ENCODE measurements around the gene IQGAP1. TPM values are rescaled to one million over a fixed set of nuclear protein-coding genes. Genes with fewer than 3 reads are reported as not detected.

IQGAP1 gene
- total RNA-seq, 2 experiments from 2014 or later: 222 to 296 TPM

GRCh38 chr15:90379263-90379662 lies 8.8 kb upstream of the IQGAP1 start:
- DNase-seq: no peak
- ChIA-PET CTCF (interaction anchor here (1.4 to 5.2 kb wide), 4 partner anchors 9 to 17 kb away, joined by 3 to 30 read pairs (median 16); no protein-coding TSS in a partner anchor), POLR2A (no interaction called here)
- Mint-ChIP-seq H3K36me3 (ENCODE audit: low read depth) (peaks cover 36% of the 10 kb centered on the region), H3K27ac (no peak overlapping the region), H3K9me3 (peaks cover 30% of the 10 kb centered on the region), H3K4me1 (peaks cover 43% of the 10 kb centered on the region), H3K4me3 (no peak overlapping the region), H3K27me3 (no peaks in the 10 kb centered on the region)

GRCh38 chr15:90381515-90381914 lies 6.5 kb upstream of the IQGAP1 start:
- H3K9me3 Mint-ChIP-seq: peaks cover 24% of the 10 kb centered on the region
- ChIA-PET POLR2A (interaction anchor here (0.6 kb wide), 1 partner anchor 40 kb away, joined by 3 read pairs; no protein-coding TSS in a partner anchor), CTCF (interaction anchor here (1.0 to 1.1 kb wide), 2 partner anchors 19 to 62 kb away, joined by 3 to 4 read pairs; no protein-coding TSS in a partner anchor)
- peaks cover 33% of the 10 kb centered on the region for H3K4me1 Mint-ChIP-seq
- H3K27me3 Mint-ChIP-seq: no peaks in the 10 kb centered on the region
- no peak overlapping the region for H3K4me3 Mint-ChIP-seq
- no peak for DNase-seq
- H3K27ac Mint-ChIP-seq: no peak overlapping the region
- peaks cover 33% of the 10 kb centered on the region for H3K36me3 Mint-ChIP-seq (ENCODE audit: low read depth)

- ChIA-PET CTCF (interaction anchor here (0.6 to 1.1 kb wide), 4 partner anchors 8 to 62 kb away, joined by 3 to 5 read pairs (median 4); no protein-coding TSS in a partner anchor), POLR2A (no interaction called here)
- Mint-ChIP-seq H3K4me3 (no peak overlapping the region), H3K27ac (no peak overlapping the region), H3K27me3 (no peaks in the 10 kb centered on the region), H3K9me3 (peaks cover 22% of the 10 kb centered on the region), H3K4me1 (peaks cover 27% of the 10 kb centered on the region), H3K36me3 (ENCODE audit: low read depth) (peaks cover 28% of the 10 kb centered on the region)
- no peak for DNase-seq
Observed at GRCh38 chr15:90382320-90382719, 5.7 kb upstream of the IQGAP1 start.

DNA sequence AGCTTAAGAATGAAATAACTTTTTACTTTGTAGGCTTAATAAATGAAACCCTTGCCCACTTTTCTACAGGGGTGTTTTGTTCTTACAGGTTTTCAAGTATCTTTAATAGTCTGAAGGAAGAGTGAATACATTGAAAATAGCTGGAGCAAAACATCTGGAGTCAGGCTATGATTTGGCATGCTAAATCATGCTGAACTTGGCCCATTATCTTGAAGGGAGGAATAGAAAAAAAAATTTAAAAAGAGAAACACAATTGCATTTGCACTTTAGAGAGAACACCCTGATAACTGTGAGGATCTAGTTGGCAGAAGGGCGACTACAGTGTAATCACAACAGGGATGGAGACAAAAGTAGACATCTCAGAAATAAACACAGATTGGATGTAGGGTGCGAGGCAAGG lies 1.8 kb upstream of the IQGAP1 start:
- POLR2A ChIA-PET: interaction anchor here (0.7 kb wide), 1 partner anchor 9 kb away, joined by 3 read pairs; no protein-coding TSS in a partner anchor
- H3K4me1 Mint-ChIP-seq: peaks cover 39% of the 10 kb centered on the region
- DNase-seq: no peak
- no peaks in the 10 kb centered on the region for H3K9me3 Mint-ChIP-seq
- H3K27me3 Mint-ChIP-seq: no peaks in the 10 kb centered on the region
- peak overlapping the region; percentile 38 for H3K4me3 Mint-ChIP-seq
- H3K36me3 Mint-ChIP-seq (ENCODE audit: low read depth): peaks cover 18% of the 10 kb centered on the region
- CTCF ChIA-PET: interaction anchor here (1.5 kb wide), 1 partner anchor 9 kb away, joined by 5 read pairs; no protein-coding TSS in a partner anchor
- peak overlapping the region; percentile 44 for H3K27ac Mint-ChIP-seq

DNA sequence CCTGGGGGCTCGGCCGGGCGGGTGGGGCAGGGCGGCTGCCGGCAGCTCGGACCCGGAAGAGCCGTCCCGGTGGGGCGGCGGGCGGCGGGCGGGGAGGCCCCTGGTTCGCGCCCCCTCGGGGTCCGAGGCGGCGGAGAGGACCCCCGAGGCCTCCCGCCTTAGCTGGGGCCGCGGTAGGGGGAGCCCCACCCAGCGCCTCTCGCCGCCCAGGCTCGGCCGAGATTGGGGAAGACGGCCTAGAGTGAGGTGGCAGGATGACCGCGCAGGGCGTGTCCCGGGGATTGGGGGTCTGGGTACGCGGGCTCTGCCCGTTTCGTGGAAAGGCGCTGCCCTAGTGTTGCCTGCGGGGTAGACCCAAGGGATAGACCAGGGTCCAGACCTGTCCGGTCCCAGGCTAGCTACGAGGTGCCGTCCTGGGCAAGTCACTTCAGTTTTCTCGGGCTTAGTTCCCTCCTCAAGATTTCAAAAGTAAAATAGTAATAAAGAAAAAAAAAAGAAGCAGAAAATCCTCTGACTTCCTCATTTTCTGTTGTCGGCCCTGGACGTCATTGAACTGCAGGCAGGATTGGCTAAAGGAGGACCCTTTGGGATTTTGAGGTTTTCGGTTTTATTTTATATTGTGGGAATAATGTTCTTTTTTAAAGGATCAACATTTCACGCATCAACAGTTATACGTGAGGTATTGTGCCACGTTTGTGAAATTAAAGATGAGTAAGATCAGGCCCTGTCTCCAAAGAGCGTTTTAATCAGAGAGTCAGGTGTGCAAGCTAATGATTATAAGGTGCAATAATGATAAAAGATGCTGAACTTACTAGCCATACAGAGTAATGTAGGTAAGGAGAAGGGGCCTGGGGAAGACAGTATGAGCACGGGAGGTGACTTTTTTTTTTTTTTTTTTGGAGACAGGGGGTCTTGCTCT lies 679 bp downstream of the IQGAP1 start:
- ChIA-PET POLR2A (interaction anchor here (0.6 to 1.6 kb wide), 6 partner anchors 11 to 88 kb away, joined by 3 to 11 read pairs (median 6); no protein-coding TSS in a partner anchor), CTCF (interaction anchor here (0.6 to 2.5 kb wide), 8 partner anchors 11 to 93 kb away, joined by 3 to 13 read pairs (median 6); no protein-coding TSS in a partner anchor)
- DNase-seq: peak; percentile 68
- H3K9me3 Mint-ChIP-seq: no peaks in the 10 kb centered on the region
- H3K4me3 Mint-ChIP-seq: peak overlapping the region; percentile 98
- H3K27ac Mint-ChIP-seq: peak overlapping the region; percentile 98
- peaks cover 37% of the 10 kb centered on the region for H3K36me3 Mint-ChIP-seq (ENCODE audit: low read depth)
- H3K27me3 Mint-ChIP-seq: no peaks in the 10 kb centered on the region
- peaks cover 55% of the 10 kb centered on the region for H3K4me1 Mint-ChIP-seq

DNA sequence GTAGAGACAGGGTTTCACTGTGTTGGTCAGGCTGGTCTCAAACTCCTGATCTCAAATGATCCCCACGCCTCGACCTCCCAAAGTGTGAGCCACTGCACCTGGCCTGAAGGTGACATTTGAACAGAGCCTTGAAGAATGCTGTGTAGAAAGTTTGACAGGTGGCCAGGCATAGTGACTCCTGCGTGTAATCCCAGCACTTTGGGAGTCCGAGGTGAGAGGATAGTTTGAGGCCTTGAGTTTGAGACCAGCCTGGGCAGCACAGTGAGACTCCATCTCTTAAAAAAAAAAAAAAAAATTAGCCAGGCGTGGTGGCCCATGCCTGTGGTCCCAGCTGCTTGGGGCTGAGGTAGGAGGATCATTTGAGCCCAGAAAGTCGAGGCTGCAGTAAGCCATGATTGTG lies 1.5 kb downstream of the IQGAP1 start:
- DNase-seq: no peak
- Mint-ChIP-seq H3K36me3 (ENCODE audit: low read depth) (peaks cover 43% of the 10 kb centered on the region), H3K4me3 (peak overlapping the region; percentile 98), H3K27me3 (no peaks in the 10 kb centered on the region), H3K9me3 (no peaks in the 10 kb centered on the region), H3K4me1 (peaks cover 61% of the 10 kb centered on the region), H3K27ac (peak overlapping the region; percentile 95)
- ChIA-PET CTCF (no interaction called here), POLR2A (no interaction called here)

DNA sequence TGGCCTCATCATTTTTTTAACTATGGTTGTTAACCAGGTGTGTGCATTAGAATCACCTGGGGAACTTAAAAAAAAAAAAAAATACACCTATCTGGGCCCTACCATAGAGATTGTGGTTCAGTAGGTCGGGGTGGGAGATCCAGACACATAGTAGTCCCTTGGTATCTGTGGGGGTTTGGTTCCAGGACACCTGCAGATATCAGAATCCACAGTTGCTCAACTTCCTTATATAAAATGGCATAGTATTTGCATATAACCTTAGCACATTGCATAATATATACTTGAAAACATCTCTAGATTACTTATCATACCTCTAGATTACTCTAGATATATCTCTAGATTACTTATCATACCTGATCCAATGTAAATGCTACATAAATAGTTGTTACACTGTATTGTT lies 5.0 kb downstream of the IQGAP1 start:
- Mint-ChIP-seq H3K4me1 (peaks cover 68% of the 10 kb centered on the region), H3K9me3 (no peaks in the 10 kb centered on the region), H3K27ac (no peak overlapping the region), H3K36me3 (ENCODE audit: low read depth) (peaks cover 53% of the 10 kb centered on the region), H3K4me3 (no peak overlapping the region), H3K27me3 (no peaks in the 10 kb centered on the region)
- no peak for DNase-seq
- ChIA-PET CTCF (interaction anchor here (1.6 kb wide), 1 partner anchor 15 kb away, joined by 8 read pairs; no protein-coding TSS in a partner anchor), POLR2A (no interaction called here)

DNA sequence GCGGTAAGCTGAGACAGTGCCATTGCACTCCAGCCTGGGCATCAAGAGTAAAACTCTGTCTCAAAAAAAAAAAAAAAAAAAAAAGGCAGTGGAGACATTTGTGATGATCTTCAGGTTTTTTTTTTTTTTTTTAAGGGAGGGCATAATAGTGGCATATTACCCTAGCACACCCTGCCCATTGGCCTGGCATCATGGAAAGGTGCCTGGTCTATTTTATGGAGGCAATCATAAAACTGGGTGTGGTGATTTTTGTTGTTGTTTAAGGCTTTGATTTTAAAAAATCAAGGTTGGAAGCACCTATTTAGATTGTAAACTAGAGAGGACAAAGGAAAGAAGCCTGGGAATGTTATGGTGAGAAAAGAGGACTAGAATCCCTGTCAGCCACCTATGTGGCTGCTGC lies 6.0 kb downstream of the IQGAP1 start:
- ChIA-PET CTCF (interaction anchor here (0.6 to 1.7 kb wide), 5 partner anchors 13 to 88 kb away, joined by 3 to 4 read pairs (median 3); no protein-coding TSS in a partner anchor), POLR2A (no interaction called here)
- no peak for DNase-seq
- H3K27ac Mint-ChIP-seq: peak overlapping the region; percentile 47
- H3K27me3 Mint-ChIP-seq: no peaks in the 10 kb centered on the region
- no peaks in the 10 kb centered on the region for H3K9me3 Mint-ChIP-seq
- H3K36me3 Mint-ChIP-seq (ENCODE audit: low read depth): peaks cover 52% of the 10 kb centered on the region
- no peak overlapping the region for H3K4me3 Mint-ChIP-seq
- H3K4me1 Mint-ChIP-seq: peaks cover 68% of the 10 kb centered on the region

GRCh38 chr15:90394748-90395442 lies 6.9 kb downstream of the IQGAP1 start:
- Mint-ChIP-seq H3K36me3 (ENCODE audit: low read depth) (peaks cover 52% of the 10 kb centered on the region), H3K4me1 (peaks cover 67% of the 10 kb centered on the region), H3K4me3 (no peak overlapping the region), H3K9me3 (no peaks in the 10 kb centered on the region), H3K27me3 (no peaks in the 10 kb centered on the region), H3K27ac (no peak overlapping the region)
- no peak for DNase-seq
- CTCF ChIA-PET: interaction anchor here (0.9 to 1.7 kb wide), 4 partner anchors 12 to 70 kb away, joined by 3 to 4 read pairs (median 3); no protein-coding TSS in a partner anchor
- POLR2A ChIA-PET: interaction anchor here (0.6 kb wide), 1 partner anchor 27 kb away, joined by 4 read pairs; no protein-coding TSS in a partner anchor

- no peaks in the 10 kb centered on the region for H3K27me3 Mint-ChIP-seq
- peaks cover 39% of the 10 kb centered on the region for H3K36me3 Mint-ChIP-seq (ENCODE audit: low read depth)
- H3K27ac Mint-ChIP-seq: no peak overlapping the region
- H3K4me1 Mint-ChIP-seq: peaks cover 67% of the 10 kb centered on the region
- DNase-seq: no peak
- CTCF ChIA-PET: interaction anchor here (0.6 to 1.7 kb wide), 3 partner anchors 8 to 76 kb away, joined by 3 to 4 read pairs (median 4); partner anchors contain the start of gene IQGAP1
- no peaks in the 10 kb centered on the region for H3K9me3 Mint-ChIP-seq
- H3K4me3 Mint-ChIP-seq: no peak overlapping the region
- POLR2A ChIA-PET: no interaction called here
Observed at GRCh38 chr15:90396321-90396720, 8.3 kb downstream of the IQGAP1 start.

DNA sequence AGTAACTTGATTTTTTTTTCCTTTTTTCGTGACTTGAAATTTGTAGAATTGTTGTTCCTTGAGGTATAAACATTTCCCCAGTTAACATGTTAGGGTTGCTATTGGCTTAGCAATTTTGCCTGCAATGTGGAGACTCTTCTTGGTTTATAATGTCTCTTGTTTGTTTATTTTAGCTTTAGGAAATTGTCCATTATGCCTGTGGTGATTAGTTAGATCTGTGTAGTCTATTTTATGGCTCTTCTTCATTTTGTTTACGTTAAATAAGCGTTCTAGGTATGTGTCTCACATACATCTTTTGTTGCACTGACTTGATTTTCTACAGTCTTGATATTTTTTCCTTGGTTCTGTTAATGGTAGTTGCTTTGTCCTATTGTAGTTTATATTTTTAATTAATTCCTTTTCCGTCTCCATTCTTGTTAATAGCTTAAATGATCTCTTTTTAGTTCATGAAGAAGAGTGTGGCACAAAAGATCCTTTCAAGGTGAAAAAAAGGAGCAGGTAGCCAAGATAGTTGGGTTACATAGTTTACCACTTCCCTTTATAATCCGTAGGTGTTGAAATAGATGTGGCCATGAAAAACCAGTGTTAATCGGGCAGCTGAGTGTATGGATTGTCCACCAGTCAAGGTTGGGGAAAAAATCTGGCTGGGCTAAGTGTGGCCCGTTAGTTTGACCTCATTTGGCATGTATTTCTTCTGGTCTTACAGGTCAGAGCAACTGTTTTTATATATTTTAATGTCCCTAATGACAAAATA lies 12.1 kb downstream of the IQGAP1 start:
- Mint-ChIP-seq H3K4me1 (peaks cover 62% of the 10 kb centered on the region), H3K27ac (peak overlapping the region; percentile 91), H3K4me3 (peak overlapping the region; percentile 59), H3K9me3 (no peaks in the 10 kb centered on the region), H3K36me3 (ENCODE audit: low read depth) (peaks cover 28% of the 10 kb centered on the region), H3K27me3 (no peaks in the 10 kb centered on the region)
- no peak for DNase-seq
- CTCF ChIA-PET: interaction anchor here (0.9 to 4.1 kb wide), 6 partner anchors 9 to 191 kb away, joined by 3 to 22 read pairs (median 4); partner anchors contain the start of gene ZNF774
- POLR2A ChIA-PET: interaction anchor here (1.5 kb wide), 1 partner anchor 12 kb away, joined by 6 read pairs; the partner anchor contains the start of gene IQGAP1
